Epithelial cell of proximal tubule (primary cell): ENCODE data around the gene LDLRAD3. TPM values are rescaled to one million over a fixed set of nuclear protein-coding genes. Genes with fewer than 3 reads are reported as not detected.

Experiments used
- DNase-seq: peaks from one replicate; pipeline ENCODE4 v3.0.0-alpha.2; 2011; ENCODE audit warnings: low read depth
- H3K4me3 ChIP-seq: 2 replicates; pipeline ENCODE4 v1.5.1; 2011; ENCODE audit warnings: low read depth, mild to moderate bottlenecking, low read length
- total RNA-seq: library from RNA; depleted of rRNA; stranded (reverse); fragments of >200 nt; gene quantifications from 2 replicates; pipeline ENCODE4 v1.2.3, GENCODE V29; 2015
- TF ChIP-seq, protein P1 (sequence below): conservative IDR thresholded peaks from 2 replicates; pipeline ENCODE4 v1.5.1; 2012; ENCODE audit warnings: low read depth, mild to moderate bottlenecking, low read length

LDLRAD3 gene
- total RNA-seq, 1 donor from 2014 or later = 8.2 TPM

DNA sequence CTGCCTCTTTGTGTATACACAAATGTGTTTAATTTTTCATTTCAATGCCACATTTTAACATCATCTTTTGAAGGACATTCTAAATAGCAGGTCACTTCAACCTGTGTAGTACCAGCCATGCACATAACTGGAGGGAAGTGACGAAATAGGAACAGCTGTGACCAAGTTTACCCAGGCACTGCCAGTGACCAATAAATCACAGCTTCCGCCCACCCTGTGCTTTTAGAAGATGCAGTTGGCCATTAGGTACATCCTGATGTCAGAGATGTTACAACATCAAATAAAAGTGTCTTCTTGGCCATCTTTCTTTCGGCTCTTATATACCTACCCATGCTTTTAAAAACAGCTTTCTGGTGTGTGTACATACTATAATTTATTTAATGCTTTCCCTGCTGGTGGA is 7.8 kb downstream of the LDLRAD3 start:
- TF ChIP-seq, protein P1, sequence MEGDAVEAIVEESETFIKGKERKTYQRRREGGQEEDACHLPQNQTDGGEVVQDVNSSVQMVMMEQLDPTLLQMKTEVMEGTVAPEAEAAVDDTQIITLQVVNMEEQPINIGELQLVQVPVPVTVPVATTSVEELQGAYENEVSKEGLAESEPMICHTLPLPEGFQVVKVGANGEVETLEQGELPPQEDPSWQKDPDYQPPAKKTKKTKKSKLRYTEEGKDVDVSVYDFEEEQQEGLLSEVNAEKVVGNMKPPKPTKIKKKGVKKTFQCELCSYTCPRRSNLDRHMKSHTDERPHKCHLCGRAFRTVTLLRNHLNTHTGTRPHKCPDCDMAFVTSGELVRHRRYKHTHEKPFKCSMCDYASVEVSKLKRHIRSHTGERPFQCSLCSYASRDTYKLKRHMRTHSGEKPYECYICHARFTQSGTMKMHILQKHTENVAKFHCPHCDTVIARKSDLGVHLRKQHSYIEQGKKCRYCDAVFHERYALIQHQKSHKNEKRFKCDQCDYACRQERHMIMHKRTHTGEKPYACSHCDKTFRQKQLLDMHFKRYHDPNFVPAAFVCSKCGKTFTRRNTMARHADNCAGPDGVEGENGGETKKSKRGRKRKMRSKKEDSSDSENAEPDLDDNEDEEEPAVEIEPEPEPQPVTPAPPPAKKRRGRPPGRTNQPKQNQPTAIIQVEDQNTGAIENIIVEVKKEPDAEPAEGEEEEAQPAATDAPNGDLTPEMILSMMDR = no peak
- DNase-seq = no peak
- H3K4me3 ChIP-seq = no peak overlapping the region

DNA sequence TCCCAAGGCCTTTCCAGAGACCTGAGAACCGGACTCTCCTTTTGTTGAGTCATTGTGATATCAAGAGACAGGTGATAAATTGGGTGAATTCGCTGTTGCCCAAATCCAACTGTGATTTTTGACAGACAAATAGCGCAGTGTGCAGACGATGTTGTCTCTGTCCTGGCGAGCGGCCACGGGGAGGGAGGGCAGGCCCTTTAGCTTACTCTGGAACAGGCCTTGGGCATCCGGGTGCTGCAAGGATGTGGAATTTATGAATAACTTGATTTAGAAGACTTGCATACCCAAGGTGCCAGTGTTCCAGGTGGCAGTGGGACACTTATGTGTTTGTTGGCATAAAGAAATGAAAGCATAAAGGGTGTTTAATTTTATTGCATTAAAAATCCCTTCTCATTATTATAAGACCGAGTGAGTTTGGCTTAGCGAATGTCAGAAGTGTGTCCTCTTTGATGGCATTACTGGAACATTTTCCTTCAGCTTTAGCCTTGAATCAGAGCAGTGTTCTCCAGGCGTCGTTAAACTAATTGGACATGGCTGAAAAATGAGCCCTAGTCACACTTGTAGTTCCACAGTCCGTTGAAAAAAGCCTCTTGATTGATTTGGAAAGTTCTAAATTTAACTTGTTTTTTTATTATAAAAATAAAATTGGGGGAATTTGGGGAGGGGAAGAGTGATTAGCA is 9.4 kb downstream of the LDLRAD3 start:
- TF ChIP-seq, protein P1 = no peak
- no peak for DNase-seq

DNA sequence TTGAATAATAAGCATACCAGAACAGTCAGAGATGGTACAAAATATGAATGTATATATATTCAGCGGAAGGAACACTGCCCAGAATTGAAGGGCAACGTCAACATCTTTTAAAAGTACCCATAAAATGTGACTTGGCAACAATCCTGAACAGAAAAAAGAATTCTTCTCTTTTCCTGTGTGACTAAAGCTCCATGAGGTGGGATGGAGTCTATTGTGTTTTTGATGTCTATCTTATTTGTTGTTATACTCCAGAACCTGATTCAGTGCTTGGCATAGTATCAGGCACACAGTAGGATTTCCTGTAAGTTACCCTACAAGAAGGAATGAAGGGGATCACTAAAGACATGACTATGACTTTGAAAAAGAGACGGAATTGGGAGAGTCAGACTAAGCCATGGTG is 10.3 kb downstream of the LDLRAD3 start:
- DNase-seq = no peak
- no peak overlapping the region for H3K4me3 ChIP-seq
- TF ChIP-seq, protein P1 = no peak

More for the DNA sequence above, 9.4 kb downstream of the LDLRAD3 start:
- H3K4me3 ChIP-seq = no peak overlapping the region

DNA sequence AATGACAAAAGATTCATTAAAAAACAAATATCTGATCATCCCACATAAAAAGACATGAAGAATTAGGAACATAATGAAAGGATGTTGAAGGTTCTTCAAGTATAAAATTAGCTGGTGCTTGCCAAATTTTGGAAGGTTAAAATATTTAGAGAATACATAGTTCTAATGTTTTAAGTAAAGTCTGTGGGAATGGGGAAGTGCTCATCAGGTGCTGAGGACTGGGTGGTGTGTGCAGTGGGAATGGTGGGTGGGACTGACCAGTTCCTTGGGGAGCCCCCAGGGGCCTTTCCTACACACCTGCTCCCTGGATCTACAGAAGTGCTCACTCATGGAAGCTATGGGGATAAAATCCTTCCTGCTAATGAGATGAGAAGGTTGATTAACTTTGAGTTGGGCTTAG is 11.8 kb downstream of the LDLRAD3 start:
- H3K4me3 ChIP-seq = no peak overlapping the region
- DNase-seq = no peak
- TF ChIP-seq, protein P1 = no peak

DNA sequence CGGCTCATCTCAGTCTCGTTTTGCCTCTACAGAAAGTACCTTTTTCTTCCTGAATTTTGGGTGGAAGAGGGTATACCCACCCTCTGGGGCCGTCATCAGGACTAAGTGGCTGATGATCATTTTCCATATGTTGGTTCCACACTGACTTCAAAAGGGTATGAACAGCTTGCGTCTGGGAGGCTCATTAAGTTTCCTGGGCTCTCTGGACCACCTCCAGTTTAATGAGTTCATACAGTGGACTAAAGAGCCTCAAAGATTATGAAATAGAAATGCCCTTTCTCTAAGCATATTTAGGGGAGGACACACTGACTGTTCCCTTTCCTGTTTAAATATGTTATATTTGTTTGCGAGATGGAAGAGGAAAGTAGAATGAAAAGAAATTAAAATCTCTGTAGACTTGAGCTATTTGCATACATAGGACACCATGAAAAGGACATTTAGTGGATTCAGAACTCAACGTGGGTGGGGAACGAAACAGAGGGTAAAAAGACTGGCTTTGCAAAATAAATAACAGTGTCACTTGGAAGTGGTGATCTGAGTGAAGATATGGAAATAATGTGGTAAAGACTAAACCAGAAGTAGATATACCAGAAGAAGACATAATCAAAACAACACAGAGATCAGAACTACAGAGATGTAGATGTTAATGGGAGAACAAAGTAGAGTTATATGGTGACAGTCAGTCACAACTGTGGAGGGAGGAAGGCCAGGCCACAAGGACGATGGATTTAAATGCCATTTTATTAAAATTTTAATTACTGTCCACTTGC is 18.7 kb downstream of the LDLRAD3 start:
- H3K4me3 ChIP-seq = no peak overlapping the region
- no peak for DNase-seq

DNA sequence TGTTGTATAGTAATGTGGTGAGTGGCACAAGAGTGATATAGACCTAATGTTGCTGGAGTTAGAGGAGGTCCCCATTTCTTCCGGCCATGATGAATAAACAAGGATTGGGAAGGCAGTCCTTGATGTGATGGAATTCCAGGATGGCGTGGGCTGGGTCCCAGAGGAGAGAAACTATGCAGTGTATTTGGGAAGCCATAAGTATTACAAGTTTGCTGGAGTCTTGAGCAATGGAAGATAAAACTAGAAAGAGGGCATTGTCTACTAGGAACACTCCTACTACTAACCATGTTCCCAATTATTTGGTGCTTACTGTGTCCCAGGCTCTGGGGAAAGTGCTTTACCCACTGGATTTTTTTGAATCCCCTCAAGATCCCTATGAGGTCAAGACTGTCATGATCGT is 20.0 kb downstream of the LDLRAD3 start:
- TF ChIP-seq, protein P1 = no peak
- no peak overlapping the region for H3K4me3 ChIP-seq
- DNase-seq = no peak

More for the DNA sequence above, 18.7 kb downstream of the LDLRAD3 start:
- TF ChIP-seq, protein P1 = no peak
